ENCODE data around the gene SPACA4. TPM values are rescaled to one million over a fixed set of nuclear protein-coding genes. Genes with fewer than 3 reads are reported as not detected.
A peak's percentile ranks its signal among the peaks of the same experiment; 100 is the strongest.

Gene SPACA4
- polyA plus RNA-seq, 1 experiment, result not detected

DNA sequence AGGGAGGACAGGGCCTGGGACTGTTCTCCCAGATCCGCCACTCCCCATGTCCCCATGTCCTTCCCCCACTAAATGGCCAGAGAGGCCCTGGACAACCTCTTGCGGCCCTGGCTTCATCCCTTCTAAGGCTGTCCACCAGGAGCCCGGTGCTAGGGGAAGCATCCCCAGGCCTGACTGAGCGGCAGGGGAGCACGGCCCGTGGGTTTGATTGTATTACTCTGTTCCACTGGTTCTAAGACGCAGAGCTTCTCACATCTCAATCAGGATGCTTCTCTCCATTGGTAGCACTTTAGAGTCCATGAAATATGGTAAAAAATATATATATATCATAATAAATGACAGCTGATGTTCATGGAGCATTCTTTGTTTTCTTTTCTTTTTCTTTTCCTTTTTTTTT, 815 bp downstream of the SPACA4 start:
- POLR2A ChIA-PET, result no interaction called here
- H3K4me3 ChIP-seq (ENCODE audit: low read depth, low read length), result no peak overlapping the region
- no peak for DNase-seq (ENCODE audit: low read depth, low spot score)
- TF ChIP-seq, protein P1, sequence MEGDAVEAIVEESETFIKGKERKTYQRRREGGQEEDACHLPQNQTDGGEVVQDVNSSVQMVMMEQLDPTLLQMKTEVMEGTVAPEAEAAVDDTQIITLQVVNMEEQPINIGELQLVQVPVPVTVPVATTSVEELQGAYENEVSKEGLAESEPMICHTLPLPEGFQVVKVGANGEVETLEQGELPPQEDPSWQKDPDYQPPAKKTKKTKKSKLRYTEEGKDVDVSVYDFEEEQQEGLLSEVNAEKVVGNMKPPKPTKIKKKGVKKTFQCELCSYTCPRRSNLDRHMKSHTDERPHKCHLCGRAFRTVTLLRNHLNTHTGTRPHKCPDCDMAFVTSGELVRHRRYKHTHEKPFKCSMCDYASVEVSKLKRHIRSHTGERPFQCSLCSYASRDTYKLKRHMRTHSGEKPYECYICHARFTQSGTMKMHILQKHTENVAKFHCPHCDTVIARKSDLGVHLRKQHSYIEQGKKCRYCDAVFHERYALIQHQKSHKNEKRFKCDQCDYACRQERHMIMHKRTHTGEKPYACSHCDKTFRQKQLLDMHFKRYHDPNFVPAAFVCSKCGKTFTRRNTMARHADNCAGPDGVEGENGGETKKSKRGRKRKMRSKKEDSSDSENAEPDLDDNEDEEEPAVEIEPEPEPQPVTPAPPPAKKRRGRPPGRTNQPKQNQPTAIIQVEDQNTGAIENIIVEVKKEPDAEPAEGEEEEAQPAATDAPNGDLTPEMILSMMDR (IDR thresholded peaks at IDR 0.05; ENCODE audit: low read depth, low read length), result no peak
- H3K27ac ChIP-seq (ENCODE audit: low read depth, low read length), result no peak overlapping the region
- CTCF ChIA-PET, result interaction anchor here (2.9 kb wide), 1 partner anchor 102 kb away, joined by 14 read pairs; no protein-coding TSS in a partner anchor
- H3K9me3 ChIP-seq (ENCODE audit: control insufficient read depth, insufficient read depth, low read length), result no peaks in the 10 kb centered on the region; the same call in 1 of the 2 replicates
- H3K27me3 ChIP-seq (ENCODE audit: control insufficient read depth, insufficient read depth, low read length), result no peaks in the 10 kb centered on the region

- Histone ChIP-seq H3K27ac (ENCODE audit: low read depth, low read length) (no peak overlapping the region), H3K9me3 (ENCODE audit: control insufficient read depth, insufficient read depth, low read length) (no peaks in the 10 kb centered on the region; the same call in 1 of the 2 replicates), H3K4me3 (ENCODE audit: low read depth, low read length) (no peak overlapping the region), H3K27me3 (ENCODE audit: control insufficient read depth, insufficient read depth, low read length) (no peaks in the 10 kb centered on the region)
- POLR2A ChIA-PET, result interaction anchor here (1.2 to 3.7 kb wide), 2 partner anchors 9 to 10 kb away, joined by 3 to 25 read pairs; partner anchors contain the start of genes RPL18 and SPHK2
- CTCF ChIA-PET, result interaction anchor here (0.6 to 2.9 kb wide), 11 partner anchors 9 to 218 kb away, joined by 3 to 14 read pairs (median 5); partner anchors contain the start of genes KDELR1, RPL18 and SPHK2
- TF ChIP-seq, protein P1 (IDR thresholded peaks at IDR 0.05; ENCODE audit: low read depth, low read length), result peak; percentile 62
- DNase-seq (ENCODE audit: low read depth, low spot score), result no peak
Observed at GRCh38 chr19:48608798-48609263, 2.3 kb downstream of the SPACA4 start.

GRCh38 chr19:48609571-48610108, 3.1 kb downstream of the SPACA4 start:
- POLR2A ChIA-PET, result interaction anchor here (0.7 to 3.7 kb wide), 2 partner anchors 9 to 117 kb away, joined by 15 to 25 read pairs; partner anchors contain the start of genes RPL18 and SPHK2

GRCh38 chr19:48611872-48612271, 5.3 kb downstream of the SPACA4 start:
- Histone ChIP-seq H3K27me3 (ENCODE audit: control insufficient read depth, insufficient read depth, low read length) (no peaks in the 10 kb centered on the region), H3K4me3 (ENCODE audit: low read depth, low read length) (no peak overlapping the region), H3K27ac (ENCODE audit: low read depth, low read length) (no peak overlapping the region), H3K9me3 (ENCODE audit: control insufficient read depth, insufficient read depth, low read length) (no peaks in the 10 kb centered on the region; the same call in 1 of the 2 replicates)
- TF ChIP-seq, protein P1 (IDR thresholded peaks at IDR 0.05; ENCODE audit: low read depth, low read length), result no peak
- POLR2A ChIA-PET, result no interaction called here
- CTCF ChIA-PET, result no interaction called here
- DNase-seq (ENCODE audit: low read depth, low spot score), result no peak

More at GRCh38 chr19:48609571-48610108, 3.1 kb downstream of the SPACA4 start:
- TF ChIP-seq, protein P1 (IDR thresholded peaks at IDR 0.05; ENCODE audit: low read depth, low read length), result no peak
- Histone ChIP-seq H3K9me3 (ENCODE audit: control insufficient read depth, insufficient read depth, low read length) (no peaks in the 10 kb centered on the region; the same call in 1 of the 2 replicates), H3K27ac (ENCODE audit: low read depth, low read length) (no peak overlapping the region), H3K27me3 (ENCODE audit: control insufficient read depth, insufficient read depth, low read length) (no peaks in the 10 kb centered on the region), H3K4me3 (ENCODE audit: low read depth, low read length) (no peak overlapping the region)
- CTCF ChIA-PET, result interaction anchor here (1.0 to 2.9 kb wide), 9 partner anchors 8 to 218 kb away, joined by 3 to 14 read pairs (median 5); partner anchors contain the start of genes KDELR1, RPL18 and SPHK2
- no peak for DNase-seq (ENCODE audit: low read depth, low spot score)
